GM12878 (cell line): Measurements from ENCODE around the gene IGF2R.

Experiments used
- BRCA1 ChIP-seq: IDR thresholded peaks from 2 replicates; pipeline ENCODE4 v1.6.1; 2011; ENCODE audit warnings: low read depth, low read length, improper control_type of control experiment
- CEBPB ChIP-seq, 2 experiments: fragments of 150-350 bp in 1 of 2; IDR thresholded peaks; 2 replicates each; pipeline ENCODE4 v1.6.1; 2012 to 2014; ENCODE audit warnings: low read depth in 2 of 2, low read length in 2 of 2, borderline replicate concordance in 1 of 2, inconsistent platforms in 1 of 2
- EZH2 ChIP-seq: IDR thresholded peaks from 2 replicates; pipeline ENCODE4 v1.6.1; 2012; ENCODE audit warnings: low read depth, mild to moderate bottlenecking, control low read depth, inconsistent platforms, low read length, borderline replicate concordance; ENCODE audit not compliant: control insufficient read depth
- NR2C2 ChIP-seq: IDR thresholded peaks from 2 replicates; pipeline ENCODE4 v1.6.1; 2011; ENCODE audit warnings: borderline replicate concordance, low read depth; ENCODE audit not compliant: control insufficient read depth, insufficient read length
- POLR2A ChIP-seq: IDR thresholded peaks from 2 replicates; pipeline ENCODE4 v1.6.1; 2011; ENCODE audit warnings: low read depth, mild to moderate bottlenecking, low read length
- POLR2AphosphoS5 ChIP-seq: IDR thresholded peaks from 2 replicates; pipeline ENCODE4 v1.6.1; 2011; ENCODE audit warnings: mild to moderate bottlenecking, low read length, inconsistent platforms
- RAD21 ChIP-seq: IDR thresholded peaks from 2 replicates; pipeline ENCODE4 v1.6.1; 2011; ENCODE audit warnings: mild to moderate bottlenecking, low read depth, low read length, moderate library complexity; ENCODE audit not compliant: insufficient read depth
- RCOR1 ChIP-seq: conservative IDR thresholded peaks from 2 replicates; pipeline ENCODE4 v1.6.1; 2012; ENCODE audit warnings: low read depth, low read length, improper control_type of control experiment
- TF ChIP-seq, protein P1 (sequence below), 3 experiments: IDR thresholded peaks in 2 of 3; conservative IDR thresholded peaks in 1 of 3; 2 replicates each; pipeline ENCODE4 v1.5.1; 2011; ENCODE audit warnings: low read depth in 3 of 3, low read length in 3 of 3, mild to moderate bottlenecking in 3 of 3, control low read depth in 2 of 3, moderate library complexity in 2 of 3, inconsistent platforms in 1 of 3, mixed read lengths in 1 of 3; ENCODE audit not compliant: control insufficient read depth in 2 of 3, insufficient read depth in 1 of 3; ENCODE audit errors: extremely low read depth in 1 of 3
- TF ChIP-seq, protein P2 (sequence below): fragments of 150-350 bp; IDR thresholded peaks from 2 replicates; pipeline ENCODE4 v1.6.1; 2016; ENCODE audit warnings: low read depth, low read length

DNA sequence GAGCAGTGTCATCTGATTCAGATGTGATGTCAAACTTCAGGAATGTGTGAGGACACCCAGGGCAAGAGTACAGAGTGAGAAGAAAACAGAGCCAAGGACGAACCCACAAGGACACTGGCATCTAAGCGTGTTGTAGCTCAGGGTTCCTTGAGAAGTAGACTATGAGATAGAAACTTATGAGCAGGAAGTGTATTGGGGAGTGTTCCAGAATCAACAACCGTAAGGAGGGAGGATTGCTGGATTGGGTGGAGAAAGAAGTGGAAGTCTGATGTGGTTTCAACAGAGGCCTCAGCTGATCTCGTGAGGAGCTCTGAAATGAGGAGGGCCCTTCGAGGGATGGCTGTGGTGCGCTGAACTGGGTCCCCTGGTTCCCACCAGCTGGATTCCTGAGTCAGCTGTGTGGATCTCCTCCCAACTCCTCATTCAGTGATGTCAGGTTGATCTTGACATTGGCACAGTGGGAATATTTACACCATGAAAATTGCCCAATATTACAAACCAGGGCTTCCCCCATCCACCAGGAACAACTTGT lies 25.7 kb upstream of the IGF2R start:
- TF ChIP-seq POLR2AphosphoS5 (no peak), RCOR1 (no peak), BRCA1 (no peak), EZH2 (no peak), NR2C2 (no peak), RAD21 (no peak), POLR2A (no peak), CEBPB (IDR thresholded peaks at IDR 0.05; ENCODE audit: borderline replicate concordance in 1 of 2, low read depth in 2 of 2, low read length in 2 of 2) (no peak)
- TF ChIP-seq, protein P1, sequence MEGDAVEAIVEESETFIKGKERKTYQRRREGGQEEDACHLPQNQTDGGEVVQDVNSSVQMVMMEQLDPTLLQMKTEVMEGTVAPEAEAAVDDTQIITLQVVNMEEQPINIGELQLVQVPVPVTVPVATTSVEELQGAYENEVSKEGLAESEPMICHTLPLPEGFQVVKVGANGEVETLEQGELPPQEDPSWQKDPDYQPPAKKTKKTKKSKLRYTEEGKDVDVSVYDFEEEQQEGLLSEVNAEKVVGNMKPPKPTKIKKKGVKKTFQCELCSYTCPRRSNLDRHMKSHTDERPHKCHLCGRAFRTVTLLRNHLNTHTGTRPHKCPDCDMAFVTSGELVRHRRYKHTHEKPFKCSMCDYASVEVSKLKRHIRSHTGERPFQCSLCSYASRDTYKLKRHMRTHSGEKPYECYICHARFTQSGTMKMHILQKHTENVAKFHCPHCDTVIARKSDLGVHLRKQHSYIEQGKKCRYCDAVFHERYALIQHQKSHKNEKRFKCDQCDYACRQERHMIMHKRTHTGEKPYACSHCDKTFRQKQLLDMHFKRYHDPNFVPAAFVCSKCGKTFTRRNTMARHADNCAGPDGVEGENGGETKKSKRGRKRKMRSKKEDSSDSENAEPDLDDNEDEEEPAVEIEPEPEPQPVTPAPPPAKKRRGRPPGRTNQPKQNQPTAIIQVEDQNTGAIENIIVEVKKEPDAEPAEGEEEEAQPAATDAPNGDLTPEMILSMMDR (IDR thresholded peaks at IDR 0.05 in 2 of 3, conservative IDR thresholded peaks at IDR 0.05 in 1 of 3; ENCODE audit: control insufficient read depth in 2 of 3, extremely low read depth in 1 of 3, insufficient read depth in 1 of 3, low read depth in 3 of 3, low read length in 3 of 3): no peak
- TF ChIP-seq, protein P2, sequence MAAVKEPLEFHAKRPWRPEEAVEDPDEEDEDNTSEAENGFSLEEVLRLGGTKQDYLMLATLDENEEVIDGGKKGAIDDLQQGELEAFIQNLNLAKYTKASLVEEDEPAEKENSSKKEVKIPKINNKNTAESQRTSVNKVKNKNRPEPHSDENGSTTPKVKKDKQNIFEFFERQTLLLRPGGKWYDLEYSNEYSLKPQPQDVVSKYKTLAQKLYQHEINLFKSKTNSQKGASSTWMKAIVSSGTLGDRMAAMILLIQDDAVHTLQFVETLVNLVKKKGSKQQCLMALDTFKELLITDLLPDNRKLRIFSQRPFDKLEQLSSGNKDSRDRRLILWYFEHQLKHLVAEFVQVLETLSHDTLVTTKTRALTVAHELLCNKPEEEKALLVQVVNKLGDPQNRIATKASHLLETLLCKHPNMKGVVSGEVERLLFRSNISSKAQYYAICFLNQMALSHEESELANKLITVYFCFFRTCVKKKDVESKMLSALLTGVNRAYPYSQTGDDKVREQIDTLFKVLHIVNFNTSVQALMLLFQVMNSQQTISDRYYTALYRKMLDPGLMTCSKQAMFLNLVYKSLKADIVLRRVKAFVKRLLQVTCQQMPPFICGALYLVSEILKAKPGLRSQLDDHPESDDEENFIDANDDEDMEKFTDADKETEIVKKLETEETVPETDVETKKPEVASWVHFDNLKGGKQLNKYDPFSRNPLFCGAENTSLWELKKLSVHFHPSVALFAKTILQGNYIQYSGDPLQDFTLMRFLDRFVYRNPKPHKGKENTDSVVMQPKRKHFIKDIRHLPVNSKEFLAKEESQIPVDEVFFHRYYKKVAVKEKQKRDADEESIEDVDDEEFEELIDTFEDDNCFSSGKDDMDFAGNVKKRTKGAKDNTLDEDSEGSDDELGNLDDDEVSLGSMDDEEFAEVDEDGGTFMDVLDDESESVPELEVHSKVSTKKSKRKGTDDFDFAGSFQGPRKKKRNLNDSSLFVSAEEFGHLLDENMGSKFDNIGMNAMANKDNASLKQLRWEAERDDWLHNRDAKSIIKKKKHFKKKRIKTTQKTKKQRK: no peak
